Breast epithelium (tissue), 4 donors: ENCODE measurements around the gene PADI4. TPM values are rescaled to one million over a fixed set of nuclear protein-coding genes. Genes with fewer than 3 reads are reported as not detected.
"Not testable (repeated sequence)": the region's sequence is repeated elsewhere in the genome, so short reads cannot be mapped to it uniquely, and the experiment has no call there.

ENCODE experiments used
- DNase-seq, 2 donors: peaks; one replicate each; pipeline ENCODE4 v3.0.0-alpha.2; 2019; ENCODE audit warnings: low spot score in 2 of 2
- H3K27ac ChIP-seq, 2 donors: fragments of 200-600 bp; sonication (generic) in 1 of 2; one replicate each; pipeline ENCODE4 v1.5.1; 2016 to 2019; ENCODE audit warnings: mild to moderate bottlenecking in 1 of 2
- H3K27me3 ChIP-seq, 2 donors: fragments of 200-600 bp; sonication (generic) in 1 of 2; one replicate each; pipeline versions ENCODE4 v1.5.1 to v1.6.0; 2017 to 2019; ENCODE audit warnings: control low read depth in 1 of 2, mild to moderate bottlenecking in 1 of 2
- H3K36me3 ChIP-seq: fragments of 200-600 bp; one replicate; pipeline ENCODE4 v1.5.1; 2019
- H3K4me1 ChIP-seq, 2 donors: fragments of 200-600 bp; sonication (generic); one replicate each; pipeline ENCODE4 v1.5.1; 2016 to 2019; ENCODE audit warnings: control low read depth in 1 of 2
- H3K4me3 ChIP-seq, 3 donors: fragments of 200-600 bp; sonication (generic); 1 replicate in 2 of 3; 2 replicates in 1 of 3; pipeline ENCODE4 v1.5.1; 2016 to 2019; ENCODE audit warnings: mild to moderate bottlenecking in 3 of 3, moderate library complexity in 2 of 3
- H3K9me3 ChIP-seq, 2 donors: fragments of 200-600 bp; sonication (generic) in 1 of 2; one replicate each; pipeline ENCODE4 v1.5.1; 2016 to 2019; ENCODE audit warnings: control low read depth in 1 of 2
- CTCF ChIP-seq, 3 donors: fragments of 450-650 bp; IDR thresholded peaks; one replicate each; pipeline ENCODE4 v1.5.1; 2016 to 2017; ENCODE audit warnings: antibody characterized with exemption in 3 of 3, mild to moderate bottlenecking in 3 of 3, moderate library complexity in 3 of 3
- POLR2A ChIP-seq: fragments of 450-650 bp; IDR thresholded peaks from one replicate; pipeline ENCODE4 v1.6.1; 2016; ENCODE audit warnings: antibody characterized with exemption, mild to moderate bottlenecking, moderate library complexity
- POLR2AphosphoS5 ChIP-seq, 3 donors: sonication (generic); formaldehyde crosslinking; IDR thresholded peaks; one replicate each; pipeline ENCODE4 v1.6.1; 2017; ENCODE audit warnings: antibody characterized with exemption in 3 of 3
- intact Hi-C: fragments of 100-400 bp; cut with DNase I; formaldehyde crosslinking; loops from one replicate; pipeline ENCODE4 v1.15.1; 2023; ENCODE audit warnings: low total_unique reads
- total RNA-seq, 3 donors: library from RNA; depleted of rRNA; stranded (reverse); fragments of >200 nt; gene quantifications; one replicate each; pipeline ENCODE4 v1.1.0, GENCODE V29; 2016

Gene PADI4
- total RNA-seq, 3 donors from 2014 or later = 1.3 TPM; not detected in 2

DNA sequence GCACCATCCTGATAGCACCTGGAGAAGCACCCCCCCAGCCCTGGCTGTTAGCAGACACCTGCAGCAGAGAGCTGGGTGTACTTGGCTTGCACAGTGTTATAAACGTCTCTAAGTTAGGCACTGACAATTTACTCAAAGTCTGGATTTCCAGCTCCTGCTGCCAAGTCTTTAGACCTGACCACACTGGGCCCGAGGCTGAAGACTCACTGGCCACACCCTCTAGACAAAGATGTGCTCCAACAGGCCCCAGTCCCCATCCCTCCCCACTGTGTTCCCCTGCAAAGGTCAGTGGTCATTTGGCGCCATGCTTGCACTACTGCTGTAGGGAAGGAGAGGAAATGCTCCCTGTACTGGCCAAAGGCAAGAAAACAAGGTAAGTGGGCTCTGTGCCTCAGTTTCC, 95.1 kb downstream of the PADI4 start:
- H3K4me1 ChIP-seq = peaks cover 0 to 6% of the 10 kb centered on the region in 2 donors
- no peaks in the 10 kb centered on the region for H3K9me3 ChIP-seq
- no peak overlapping the region for H3K4me3 ChIP-seq
- H3K27me3 ChIP-seq = no peaks in the 10 kb centered on the region
- TF ChIP-seq CTCF (IDR thresholded peaks at IDR 0.05) = no peak
- TF ChIP-seq POLR2A = no peak
- no peak for TF ChIP-seq POLR2AphosphoS5 (IDR thresholded peaks at IDR 0.05)
- DNase-seq = peak; percentile 41 to 75
- intact Hi-C loops = no loop called here
- no peaks in the 10 kb centered on the region for H3K36me3 ChIP-seq
- no peak overlapping the region for H3K27ac ChIP-seq

GRCh38 chr1:17404034-17404684, 96.2 kb downstream of the PADI4 start:
- TF ChIP-seq POLR2A (no peak), CTCF (IDR thresholded peaks at IDR 0.05) (no peak)
- DNase-seq = no peak
- Histone ChIP-seq H3K27ac (no peak overlapping the region), H3K9me3 (no peaks in the 10 kb centered on the region), H3K4me3 (no peak overlapping the region), H3K36me3 (no peaks in the 10 kb centered on the region), H3K4me1 (peaks cover 0 to 6% of the 10 kb centered on the region in 2 donors), H3K27me3 (no peaks in the 10 kb centered on the region)
- intact Hi-C loops = no loop called here

- DNase-seq = no peak
- no peaks in the 10 kb centered on the region for H3K27me3 ChIP-seq
- TF ChIP-seq POLR2AphosphoS5 (IDR thresholded peaks at IDR 0.05) (no peak), CTCF (IDR thresholded peaks at IDR 0.05) (no peak), POLR2A (no peak)
- H3K4me3 ChIP-seq = no peak overlapping the region
- no peak overlapping the region for H3K27ac ChIP-seq
- intact Hi-C loops = no loop called here
- no peaks in the 10 kb centered on the region for H3K9me3 ChIP-seq
- H3K4me1 ChIP-seq = peaks cover 0 to 6% of the 10 kb centered on the region in 2 donors
- H3K36me3 ChIP-seq = no peaks in the 10 kb centered on the region
These were observed 96.8 kb downstream of the PADI4 start for GRCh38 chr1:17404820-17405219.

- peak; percentile 43 to 78 for DNase-seq
- H3K27me3 ChIP-seq = no peaks in the 10 kb centered on the region
- intact Hi-C loops = no loop called here
- no peak overlapping the region for H3K4me3 ChIP-seq
- peaks cover 0 to 6% of the 10 kb centered on the region in 2 donors for H3K4me1 ChIP-seq
- TF ChIP-seq POLR2AphosphoS5 (IDR thresholded peaks at IDR 0.05) = no peak
- TF ChIP-seq CTCF (IDR thresholded peaks at IDR 0.05) = peak; percentile 35 to 76 (median 62)
- no peaks in the 10 kb centered on the region for H3K36me3 ChIP-seq
- H3K27ac ChIP-seq = no peak overlapping the region
- H3K9me3 ChIP-seq = no peaks in the 10 kb centered on the region
These were observed 98.1 kb downstream of the PADI4 start for GRCh38 chr1:17405898-17406759.

- H3K4me1 ChIP-seq, intact Hi-C loops, H3K36me3 ChIP-seq, H3K9me3 ChIP-seq, H3K27me3 ChIP-seq, H3K4me3 ChIP-seq: not testable (repeated sequence)
- H3K27ac ChIP-seq = peak overlapping the region in 1 of 2 donors; percentile 9
- DNase-seq = peak; percentile 44 to 69
These were observed 98.9 kb downstream of the PADI4 start for GRCh38 chr1:17406760-17407475.

DNA sequence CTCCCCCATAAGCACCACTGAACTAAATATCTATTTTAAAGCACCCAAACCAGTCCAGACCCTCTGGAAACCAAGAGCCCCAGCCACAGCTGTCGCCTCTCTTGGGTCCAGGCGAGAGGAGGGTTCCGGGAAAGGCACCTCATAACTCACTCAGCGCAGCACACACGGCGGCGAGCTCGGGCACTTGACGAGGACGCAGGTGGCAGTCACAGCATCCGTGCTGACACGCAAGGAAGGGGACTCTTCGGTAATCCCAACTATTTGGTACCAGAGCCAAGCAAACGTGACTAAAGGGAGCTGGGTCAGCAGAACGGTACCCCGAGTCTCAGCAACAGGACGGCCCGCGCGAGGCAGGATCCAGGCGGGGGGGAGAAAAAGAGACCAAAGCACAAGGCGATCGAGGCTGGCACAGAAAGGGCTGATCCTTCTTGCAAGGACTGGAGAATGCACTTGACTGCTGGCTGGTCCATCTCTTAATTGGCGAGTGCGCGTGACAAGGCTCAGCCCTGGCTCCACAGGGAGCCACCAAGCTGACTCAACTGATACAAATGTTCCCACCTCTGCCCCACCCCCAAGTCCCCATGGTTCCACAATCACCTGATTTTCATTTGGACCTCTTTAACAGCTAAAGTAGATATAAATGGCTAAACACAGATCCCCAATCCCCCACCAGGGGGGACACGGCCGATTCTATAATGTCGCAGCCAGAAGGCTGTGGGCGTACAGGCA, 100.0 kb downstream of the PADI4 start:
- H3K4me1 ChIP-seq, H3K27me3 ChIP-seq, H3K9me3 ChIP-seq, intact Hi-C loops, DNase-seq, H3K27ac ChIP-seq, H3K36me3 ChIP-seq, H3K4me3 ChIP-seq: not testable (repeated sequence)
